HUES6 (cell line): ENCODE data around the gene SFRP4.
"Not testable (repeated sequence)": the region's sequence is repeated elsewhere in the genome, so short reads cannot be mapped to it uniquely, and the experiment has no call there.

Experiments
- H3K27ac ChIP-seq: 2 replicates; pipeline ENCODE4 v1.7.0; 2013; ENCODE audit warnings: low read depth, mild to moderate bottlenecking, low read length, inconsistent platforms
- H3K27me3 ChIP-seq: 2 replicates; pipeline ENCODE4 v1.6.1; 2013; ENCODE audit warnings: low read length; ENCODE audit not compliant: control insufficient read depth, insufficient read depth
- H3K36me3 ChIP-seq: 2 replicates; pipeline ENCODE4 v1.6.1; 2013; ENCODE audit warnings: low read length; ENCODE audit not compliant: control insufficient read depth, insufficient read depth
- H3K4me1 ChIP-seq: 2 replicates; pipeline ENCODE4 v1.6.1; 2013; ENCODE audit warnings: low read length; ENCODE audit not compliant: control insufficient read depth, insufficient read depth
- H3K4me3 ChIP-seq: 2 replicates; pipeline ENCODE4 v1.5.1; 2013; ENCODE audit warnings: low read depth, low read length
- H3K9ac ChIP-seq: one replicate; pipeline ENCODE4 v1.6.1; 2013; ENCODE audit warnings: mild to moderate bottlenecking, low read length
- H3K9me3 ChIP-seq: 2 replicates; pipeline ENCODE4 v1.6.1; 2013; ENCODE audit warnings: low read depth, low read length; ENCODE audit not compliant: control insufficient read depth, insufficient read depth

SFRP4 gene

DNA sequence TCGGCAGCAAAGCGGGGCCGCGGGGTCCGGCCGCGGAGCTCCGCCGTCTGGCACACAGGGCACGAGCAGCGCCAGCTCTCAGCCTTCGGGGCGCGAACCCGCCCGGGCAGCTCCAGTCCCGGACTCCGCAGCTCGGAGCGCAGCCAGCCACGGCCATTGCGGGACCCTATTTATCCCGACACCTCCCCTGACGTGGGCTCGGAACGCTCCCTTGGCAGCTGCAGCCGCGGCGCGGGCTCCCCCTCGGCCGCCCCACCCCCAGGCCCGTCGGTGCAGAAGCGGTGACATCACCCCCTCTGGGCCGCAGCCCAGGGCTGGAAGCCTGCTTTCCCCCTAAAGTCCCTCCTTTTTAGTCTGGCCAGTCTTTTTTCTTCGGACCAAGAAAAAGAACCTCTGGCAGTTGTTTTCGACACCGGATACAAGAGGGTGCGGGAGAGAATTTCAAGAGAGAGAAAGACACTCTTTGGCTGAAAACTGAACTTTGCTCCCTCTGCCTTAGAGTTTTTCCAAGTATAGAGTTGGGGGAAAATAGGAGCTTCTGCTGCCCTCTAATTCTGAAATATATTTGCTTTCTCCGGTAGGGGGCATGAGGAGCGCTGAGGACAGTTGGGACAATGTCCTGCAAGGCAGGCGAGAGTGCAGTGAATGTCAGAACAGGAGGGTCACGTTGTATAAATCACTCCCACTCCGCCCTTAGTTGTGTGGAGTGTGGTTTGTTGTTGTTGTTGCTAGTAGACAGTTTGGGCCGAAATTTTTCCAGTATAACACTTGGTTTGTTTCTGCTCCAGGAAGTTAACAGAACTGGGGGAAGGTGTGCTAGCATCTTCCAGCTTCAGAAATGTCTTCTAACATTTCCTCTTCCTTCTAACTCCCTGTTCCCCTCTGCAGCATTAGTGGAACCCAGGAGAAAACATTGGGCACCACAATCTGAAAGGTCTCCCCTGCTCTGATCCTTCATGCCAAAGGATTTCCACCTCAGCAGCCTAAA is at the start of gene SFRP4:
TSS of gene SFRP4 (minus strand) at position 145 of the 988 bp plus-strand sequence. CDS start 280 bp downstream, outside the sequence.
- no peaks in the 10 kb centered on the region for H3K36me3 ChIP-seq
- peak within 1 kb of the TSS; percentile 72 for H3K4me3 ChIP-seq
- H3K4me1 ChIP-seq, result peaks cover 5% of the 10 kb centered on the region; the same call in 1 of the 2 replicates
- H3K9ac ChIP-seq, result no peak within 1 kb of the TSS
- H3K27me3 ChIP-seq, result peaks cover 73% of the 10 kb centered on the region
- no peaks in the 10 kb centered on the region for H3K9me3 ChIP-seq
- no peak within 1 kb of the TSS for H3K27ac ChIP-seq

DNA sequence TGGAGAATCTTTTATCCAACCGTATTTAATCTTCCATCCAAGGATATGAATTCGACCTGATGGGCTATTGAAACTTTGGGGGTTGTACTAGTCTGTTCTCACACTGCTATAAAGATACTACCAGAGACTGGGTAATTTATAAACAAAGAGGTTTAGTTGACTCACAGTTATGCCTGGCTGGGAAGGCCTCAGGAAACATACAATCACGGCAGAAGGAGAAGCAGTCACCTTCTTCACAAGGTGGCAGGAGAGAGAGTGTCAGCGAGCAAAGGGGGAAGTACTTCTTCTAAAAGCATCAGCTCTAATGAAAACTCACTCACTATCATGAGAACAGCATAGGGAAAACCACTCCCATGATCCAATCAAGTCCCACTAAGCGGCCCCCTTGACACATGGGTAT is 47.6 kb upstream of the SFRP4 start:
- no peaks in the 10 kb centered on the region for H3K9me3 ChIP-seq
- H3K36me3 ChIP-seq, result no peaks in the 10 kb centered on the region
- H3K9ac ChIP-seq, result no peak overlapping the region
- H3K27me3 ChIP-seq, result no peaks in the 10 kb centered on the region
- no peak overlapping the region for H3K4me3 ChIP-seq
- no peak overlapping the region for H3K27ac ChIP-seq
- H3K4me1 ChIP-seq, result no peaks in the 10 kb centered on the region

DNA sequence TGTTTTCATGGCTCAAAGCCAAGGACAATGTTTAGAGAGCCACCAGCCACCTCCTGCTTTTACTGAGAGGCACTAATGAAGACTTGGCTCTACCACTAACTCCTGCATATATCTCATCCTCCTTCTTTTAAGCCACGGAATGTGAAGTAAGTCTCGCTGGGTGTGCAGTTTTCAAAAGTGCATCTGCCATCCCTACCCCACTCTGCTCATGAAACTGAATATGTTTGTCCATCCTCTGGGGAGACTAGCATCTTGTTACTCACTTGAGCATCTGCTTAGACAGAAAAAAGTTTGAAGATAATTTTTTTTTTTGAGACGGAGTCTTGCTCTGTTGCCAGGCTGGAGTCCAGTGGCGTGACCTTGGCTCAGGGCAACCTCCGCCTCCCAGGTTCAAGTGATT is 44.6 kb upstream of the SFRP4 start:
- no peak overlapping the region for H3K4me3 ChIP-seq

DNA sequence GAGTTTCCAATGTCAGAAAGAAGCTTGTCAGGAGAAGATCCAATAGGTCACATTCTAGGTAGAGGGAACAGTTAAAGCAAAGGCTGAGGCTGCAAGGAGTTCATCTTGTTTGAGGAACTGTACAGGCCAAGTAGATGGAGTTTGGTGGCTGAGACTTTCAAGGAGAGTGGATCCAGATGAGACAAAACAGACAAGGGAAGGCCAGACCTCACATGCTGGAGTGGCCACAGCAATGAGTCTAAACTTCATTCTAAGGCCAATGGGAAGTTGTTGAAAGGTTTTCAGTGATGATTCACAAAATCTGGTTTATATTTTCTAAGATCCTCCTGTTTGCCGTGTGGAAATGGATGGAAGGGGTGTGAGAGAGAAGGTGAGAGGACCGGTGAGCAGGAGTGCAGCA is 43.9 kb upstream of the SFRP4 start:
- H3K9ac ChIP-seq, result no peak overlapping the region
- no peaks in the 10 kb centered on the region for H3K36me3 ChIP-seq
- no peak overlapping the region for H3K4me3 ChIP-seq
- no peaks in the 10 kb centered on the region for H3K9me3 ChIP-seq
- H3K4me1 ChIP-seq, result no peaks in the 10 kb centered on the region
- no peak overlapping the region for H3K27ac ChIP-seq
- H3K27me3 ChIP-seq, result no peaks in the 10 kb centered on the region

More for the DNA sequence above, 44.6 kb upstream of the SFRP4 start:
- Histone ChIP-seq H3K27me3 (no peaks in the 10 kb centered on the region), H3K4me1 (no peaks in the 10 kb centered on the region), H3K9me3 (no peaks in the 10 kb centered on the region), H3K9ac (no peak overlapping the region), H3K36me3 (no peaks in the 10 kb centered on the region), H3K27ac (no peak overlapping the region)

DNA sequence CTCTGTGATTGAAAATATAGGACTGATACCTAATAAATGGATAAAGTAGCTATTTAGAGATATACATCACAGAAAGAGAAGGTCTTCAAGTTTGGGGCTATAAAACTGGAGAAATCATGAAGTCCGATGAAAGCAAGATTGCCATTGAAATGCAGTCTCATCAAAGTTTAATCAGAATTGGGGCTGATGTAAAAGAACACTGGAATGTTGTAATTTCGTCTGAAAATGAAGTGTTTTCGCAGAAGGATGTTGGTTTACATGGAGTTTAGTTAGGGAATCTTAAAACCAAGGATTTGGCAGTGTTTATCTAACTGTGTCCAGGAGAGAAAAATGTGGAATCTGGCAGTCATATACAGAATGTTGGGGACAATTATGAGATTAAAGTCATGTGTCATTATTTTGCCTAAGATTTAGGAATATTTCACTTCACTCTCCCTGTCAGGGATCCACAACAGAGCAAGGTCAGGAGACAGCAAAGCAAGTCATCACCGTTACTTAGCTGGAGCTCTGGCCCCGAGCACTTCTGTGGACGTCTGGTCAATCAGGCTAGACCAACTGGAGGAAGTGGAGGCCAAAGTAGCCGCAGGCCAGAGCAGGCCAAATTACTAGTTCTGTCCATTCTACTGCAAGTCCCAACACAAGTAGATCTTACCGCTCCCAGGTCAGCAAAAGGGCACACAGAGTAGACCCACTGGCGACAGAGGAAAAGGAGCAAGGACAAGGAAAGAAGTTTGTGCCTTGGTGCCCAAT is 40.8 kb upstream of the SFRP4 start:
- Histone ChIP-seq H3K27me3 (no peaks in the 10 kb centered on the region), H3K4me3 (no peak overlapping the region), H3K36me3 (no peaks in the 10 kb centered on the region), H3K9me3 (no peaks in the 10 kb centered on the region), H3K9ac (no peak overlapping the region), H3K4me1 (no peaks in the 10 kb centered on the region), H3K27ac (no peak overlapping the region)

DNA sequence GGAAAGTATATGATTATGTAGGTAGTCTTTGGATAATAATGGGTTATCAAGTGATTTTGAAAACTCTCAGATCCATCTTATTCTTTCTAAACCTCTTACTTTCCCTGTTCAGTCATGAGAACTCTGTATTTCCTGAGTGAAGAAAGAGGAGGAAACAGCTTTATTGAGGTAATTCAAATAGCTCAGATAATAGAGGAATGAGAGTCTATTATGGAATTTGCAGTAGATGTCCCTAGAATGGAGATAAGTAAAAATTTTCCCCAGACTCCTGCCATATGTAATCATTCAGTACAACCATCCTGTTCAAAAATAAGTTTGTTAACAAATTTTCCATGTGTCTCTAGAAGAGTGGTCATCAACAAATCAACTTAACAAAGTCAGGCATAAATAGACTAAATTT is 40.2 kb upstream of the SFRP4 start:
- Histone ChIP-seq H3K27ac (no peak overlapping the region), H3K27me3 (no peaks in the 10 kb centered on the region), H3K4me1 (no peaks in the 10 kb centered on the region), H3K9me3 (no peaks in the 10 kb centered on the region), H3K4me3 (no peak overlapping the region), H3K36me3 (no peaks in the 10 kb centered on the region), H3K9ac (no peak overlapping the region)

DNA sequence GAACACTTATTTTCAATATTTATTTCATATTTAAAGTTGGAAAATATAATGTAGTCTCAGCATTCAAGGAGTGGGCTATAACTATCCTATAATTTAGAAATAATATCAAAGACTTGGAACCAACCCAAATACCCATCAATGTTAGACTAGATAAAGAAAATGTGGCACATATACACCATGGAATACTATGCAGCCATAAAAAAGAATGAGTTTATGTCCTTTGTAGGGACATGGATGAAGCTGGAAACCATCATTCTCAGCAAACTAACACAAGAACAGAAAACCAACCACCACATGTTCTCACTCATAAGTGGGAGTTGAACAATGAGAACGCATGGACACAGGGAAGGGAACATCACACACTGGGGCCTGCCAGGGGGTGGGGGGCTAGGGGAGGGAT is 37.6 kb upstream of the SFRP4 start:
- H3K9ac ChIP-seq, result not testable (repeated sequence)

DNA sequence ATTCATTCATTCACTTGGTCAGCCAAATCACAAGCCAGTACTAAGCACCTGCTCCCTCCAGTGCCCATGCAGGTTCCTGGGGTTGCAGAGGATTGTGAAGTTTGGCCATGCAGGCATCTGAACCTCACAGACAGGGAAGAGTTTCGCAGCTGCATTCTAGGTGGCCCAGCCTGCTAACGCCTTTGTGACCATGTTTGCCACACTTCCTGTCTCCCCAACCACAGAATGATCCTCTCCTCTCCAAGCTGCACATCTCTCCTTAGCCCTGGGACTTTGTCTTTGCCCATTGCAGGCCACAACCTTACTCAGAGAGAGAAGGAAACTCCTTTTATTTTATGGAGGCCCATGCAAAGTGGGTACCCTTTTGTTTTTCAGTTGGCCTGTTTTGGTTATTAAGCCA is 35.6 kb upstream of the SFRP4 start:
- Histone ChIP-seq H3K4me1 (0 out of 2 replicates have a peak, but pooled peaks cover 4% of the 10 kb centered on the region), H3K27ac (no peak overlapping the region), H3K9ac (no peak overlapping the region), H3K4me3 (no peak overlapping the region), H3K36me3 (no peaks in the 10 kb centered on the region), H3K9me3 (no peaks in the 10 kb centered on the region), H3K27me3 (no peaks in the 10 kb centered on the region)

More for the DNA sequence above, 37.6 kb upstream of the SFRP4 start:
- H3K9me3 ChIP-seq, H3K27me3 ChIP-seq, H3K36me3 ChIP-seq, H3K4me3 ChIP-seq, H3K4me1 ChIP-seq, H3K27ac ChIP-seq: not testable (repeated sequence)

DNA sequence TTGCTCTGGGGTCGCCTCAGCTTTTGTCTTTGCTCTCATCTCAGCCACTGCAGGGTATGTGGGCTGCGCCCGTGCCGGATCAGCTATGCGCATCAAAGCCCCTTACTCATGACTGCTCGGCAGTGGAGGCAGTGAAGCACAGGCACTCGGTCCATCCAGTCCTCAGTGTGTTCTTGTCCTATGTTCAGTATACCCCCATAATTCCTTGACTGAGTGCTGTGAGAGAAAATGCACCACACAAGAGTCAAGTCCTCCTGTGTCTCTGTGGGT is 31.3 kb upstream of the SFRP4 start:
- no peak overlapping the region for H3K27ac ChIP-seq
- H3K9ac ChIP-seq, result no peak overlapping the region
- no peak overlapping the region for H3K4me3 ChIP-seq
- H3K36me3 ChIP-seq, result no peaks in the 10 kb centered on the region
- 0 out of 2 replicates have a peak, but pooled peaks cover 7% of the 10 kb centered on the region for H3K4me1 ChIP-seq
- no peaks in the 10 kb centered on the region for H3K9me3 ChIP-seq
- no peaks in the 10 kb centered on the region for H3K27me3 ChIP-seq

DNA sequence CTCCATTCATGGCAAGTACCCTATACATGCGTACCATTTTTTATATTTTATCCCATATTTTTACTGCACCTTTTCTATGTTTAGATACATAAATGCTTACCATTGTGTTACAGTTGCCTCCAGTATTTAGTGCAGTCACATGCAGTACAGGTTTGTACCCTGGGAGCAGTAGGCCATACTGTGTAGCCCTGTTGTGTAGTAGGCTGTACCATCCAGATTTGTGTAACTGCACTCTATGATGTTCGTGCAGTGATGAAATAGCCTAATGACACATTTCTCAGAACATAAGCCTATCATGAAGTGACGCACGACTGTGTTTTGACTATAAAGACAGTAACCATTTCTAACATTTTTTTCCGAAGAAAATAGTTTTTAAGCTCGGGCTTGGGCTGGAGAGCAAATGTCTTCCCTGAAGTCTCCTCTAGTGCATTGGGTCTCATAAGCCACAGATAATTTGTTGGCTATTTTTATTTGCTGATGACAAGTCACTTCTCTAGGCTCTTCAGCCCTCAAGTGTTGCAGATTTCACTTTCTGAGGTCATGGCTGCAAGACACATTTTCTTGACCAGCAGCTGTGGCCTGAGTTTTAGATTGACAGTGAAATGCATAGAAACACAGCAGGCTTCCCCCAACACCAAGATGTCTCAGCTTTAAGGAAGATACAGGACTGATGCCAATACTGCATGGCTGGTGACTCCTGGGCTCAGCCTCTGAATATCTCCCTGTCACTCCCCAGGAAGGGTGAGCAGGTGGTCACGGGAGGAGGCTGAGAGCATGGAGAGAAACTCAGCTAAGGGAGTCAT is 30.7 kb upstream of the SFRP4 start:
- Histone ChIP-seq H3K27me3 (no peaks in the 10 kb centered on the region), H3K4me3 (no peak overlapping the region), H3K36me3 (no peaks in the 10 kb centered on the region), H3K9me3 (no peaks in the 10 kb centered on the region), H3K4me1 (0 out of 2 replicates have a peak, but pooled peaks cover 10% of the 10 kb centered on the region), H3K27ac (no peak overlapping the region), H3K9ac (no peak overlapping the region)
